ENCODE measurements around the gene PCDHGA11.

The PCDHGA11 gene

GRCh38 chr5:141420855-141421488 is at the start of gene PCDHGA11 (continued):
- TF ChIP-seq PRDM2 (tag by site-specific recombination; IDR thresholded peaks at IDR 0.05; ENCODE audit: borderline replicate concordance) (no peak), YY2 (tag by site-specific recombination; IDR thresholded peaks at IDR 0.05) (no peak), ZNF280C (tag by site-specific recombination; IDR thresholded peaks at IDR 0.05) (no peak), ZNF513 (tag by site-specific recombination; IDR thresholded peaks at IDR 0.05) (no peak), ZNF146 (tag by site-specific recombination; IDR thresholded peaks at IDR 0.05) (no peak), KLF10 (tag by site-specific recombination; IDR thresholded peaks at IDR 0.05) (no peak), ZNF580 (tag by site-specific recombination; IDR thresholded peaks at IDR 0.05) (no peak), ZBTB20 (tag by site-specific recombination; IDR thresholded peaks at IDR 0.05) (peak; percentile 22; the same call in 1 of the 2 replicates), ZNF174 (tag by site-specific recombination; IDR thresholded peaks at IDR 0.05) (no peak), ZNF311 (tag by site-specific recombination; IDR thresholded peaks at IDR 0.05; ENCODE audit: borderline replicate concordance) (no peak), ZNF140 (tag by site-specific recombination; IDR thresholded peaks at IDR 0.05) (peak; percentile 54; the same call in 1 of the 2 replicates), PRDM10 (tag by site-specific recombination; IDR thresholded peaks at IDR 0.05) (no peak), ZNF521 (tag by site-specific recombination; IDR thresholded peaks at IDR 0.05) (no peak), ZNF24 (tag by site-specific recombination; IDR thresholded peaks at IDR 0.05) (no peak), ZBTB10 (tag by site-specific recombination; IDR thresholded peaks at IDR 0.05) (no peak), ZNF776 (tag by site-specific recombination; IDR thresholded peaks at IDR 0.05; ENCODE audit: borderline replicate concordance) (no peak), ZNF664 (tag by site-specific recombination; IDR thresholded peaks at IDR 0.05) (no peak), SCRT1 (tag by site-specific recombination; IDR thresholded peaks at IDR 0.05; ENCODE audit: borderline replicate concordance) (no peak), ZBTB8A (tag by site-specific recombination; IDR thresholded peaks at IDR 0.05) (no peak), ZNF292 (tag by site-specific recombination; IDR thresholded peaks at IDR 0.05; ENCODE audit: borderline replicate concordance, low read depth) (no peak), ZNF184 (tag by site-specific recombination; IDR thresholded peaks at IDR 0.05) (peak; percentile 33; the same call in 1 of the 2 replicates), ZNF426 (tag by site-specific recombination; IDR thresholded peaks at IDR 0.05) (no peak), BCL11A (tag by site-specific recombination; IDR thresholded peaks at IDR 0.05; ENCODE audit: low read depth) (no peak)
